ENCODE measurements around the gene CPT1B.

- no peak for TF ChIP-seq CTCF (conservative IDR thresholded peaks at IDR 0.05 in 1 of 2, IDR thresholded peaks at IDR 0.05 in 1 of 2; ENCODE audit: low read depth in 1 of 2, low read length in 2 of 2)
- no peak for TF ChIP-seq EZH2 (IDR thresholded peaks at IDR 0.05; ENCODE audit: low read length, missing control alignments)
These were observed 57.3 kb downstream of the CPT1B start for GRCh38 chr22:50520826-50521453.
